ENCODE results near the gene KCNMB2. TPM values are rescaled to one million over a fixed set of nuclear protein-coding genes. Genes with fewer than 3 reads are reported as not detected.

KCNMB2 gene
- total and polyA plus RNA-seq, 2 donors: 0.06 to 6.1 TPM

DNA sequence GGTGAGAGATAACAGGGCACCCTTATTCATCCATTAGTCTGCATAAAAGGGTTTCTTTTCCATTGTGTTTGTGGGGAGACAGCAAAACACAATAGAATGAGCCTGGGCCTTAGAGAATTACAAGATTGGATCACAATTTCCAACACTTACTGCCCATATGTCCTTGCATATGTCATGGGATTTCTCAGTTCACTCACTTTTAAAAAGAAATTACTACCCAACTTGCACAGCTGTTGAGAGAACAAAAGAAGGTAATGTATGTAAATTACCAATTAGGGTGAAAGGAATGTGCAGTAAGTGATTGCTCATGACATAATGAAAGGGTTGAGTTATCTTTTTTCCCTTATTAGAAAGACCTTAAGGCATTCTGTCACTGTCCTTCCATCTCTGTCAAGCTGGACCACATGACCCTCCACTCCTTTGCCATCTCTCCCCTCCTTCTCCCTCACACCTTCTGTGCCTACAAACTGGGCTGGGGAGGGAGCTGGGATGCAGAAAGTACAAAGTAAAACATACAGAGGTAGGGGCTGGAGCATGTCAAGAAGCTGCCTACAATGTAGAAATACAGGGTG, 291.1 kb downstream of the KCNMB2 start:
- no peak overlapping the region for H3K4me3 ChIP-seq (ENCODE audit: low read depth, low read length)
- H3K4me1 ChIP-seq (ENCODE audit: insufficient read depth): no peaks in the 10 kb centered on the region
- H3K36me3 ChIP-seq (ENCODE audit: insufficient read depth): no peaks in the 10 kb centered on the region
- H3K27ac ChIP-seq (ENCODE audit: low read depth): no peak overlapping the region
- no peak for DNase-seq (ENCODE audit: extremely low spot score)

GRCh38 chr3:178833695-178834094, 297.5 kb downstream of the KCNMB2 start:
- Histone ChIP-seq H3K4me1 (ENCODE audit: insufficient read depth) (no peaks in the 10 kb centered on the region), H3K4me3 (ENCODE audit: low read depth, low read length) (no peak overlapping the region), H3K36me3 (ENCODE audit: insufficient read depth) (no peaks in the 10 kb centered on the region), H3K27ac (ENCODE audit: low read depth) (no peak overlapping the region)
- WGBS: 80% methylated on average over 1 of the region's 1 CpG
- DNase-seq (ENCODE audit: extremely low spot score): no peak

DNA sequence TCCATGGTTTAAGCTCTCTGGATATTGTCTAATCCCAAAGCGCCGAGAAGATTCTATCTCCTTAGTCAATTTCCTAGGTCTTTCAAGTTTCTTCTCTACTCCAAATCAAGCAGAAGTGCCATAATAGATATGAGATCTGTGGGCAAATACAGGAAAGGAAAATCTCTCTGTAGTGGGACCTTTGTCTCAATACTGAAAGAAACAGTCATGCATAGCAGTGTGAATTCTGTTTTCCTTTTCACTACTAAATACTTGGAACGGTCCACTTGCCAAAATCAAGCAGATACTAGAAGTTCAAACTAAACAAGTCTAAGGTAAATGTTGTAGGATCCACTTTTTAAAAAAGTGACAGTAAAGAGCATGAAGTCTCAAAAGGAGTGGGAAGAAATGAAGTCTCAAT, 298.8 kb downstream of the KCNMB2 start:
- Histone ChIP-seq H3K36me3 (ENCODE audit: insufficient read depth) (no peaks in the 10 kb centered on the region), H3K27ac (ENCODE audit: low read depth) (no peak overlapping the region), H3K4me1 (ENCODE audit: insufficient read depth) (no peaks in the 10 kb centered on the region), H3K4me3 (ENCODE audit: low read depth, low read length) (no peak overlapping the region)
- DNase-seq (ENCODE audit: extremely low spot score): no peak
- 85% methylated on average over 3 of the region's 3 CpGs for WGBS

DNA sequence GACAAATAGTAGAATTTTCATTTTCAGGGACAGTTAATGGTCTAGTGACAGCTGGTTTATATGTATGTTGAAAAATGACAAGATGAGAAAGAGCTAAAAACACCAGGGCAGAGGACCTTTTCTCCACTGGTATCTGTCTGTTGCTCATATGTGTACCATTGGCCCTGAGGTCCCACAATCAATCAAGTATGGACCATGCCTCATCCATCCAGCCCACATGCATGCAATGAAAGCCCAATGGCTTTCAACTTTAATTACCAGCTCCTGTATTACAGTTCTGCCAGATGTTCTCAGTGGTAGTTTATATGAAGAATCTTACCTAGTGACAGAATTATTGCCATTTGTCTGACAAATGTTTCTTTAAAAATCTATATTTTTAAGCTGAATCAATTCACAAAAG, 301.3 kb downstream of the KCNMB2 start:
- no peak overlapping the region for H3K4me3 ChIP-seq (ENCODE audit: low read depth, low read length)
- H3K36me3 ChIP-seq (ENCODE audit: insufficient read depth): no peaks in the 10 kb centered on the region
- H3K27ac ChIP-seq (ENCODE audit: low read depth): no peak overlapping the region
- no peaks in the 10 kb centered on the region for H3K4me1 ChIP-seq (ENCODE audit: insufficient read depth)
- no peak for DNase-seq (ENCODE audit: extremely low spot score)

GRCh38 chr3:178840586-178840985, 304.4 kb downstream of the KCNMB2 start:
- H3K4me1 ChIP-seq (ENCODE audit: insufficient read depth): no peaks in the 10 kb centered on the region
- no peak overlapping the region for H3K4me3 ChIP-seq (ENCODE audit: low read depth, low read length)
- DNase-seq (ENCODE audit: extremely low spot score): no peak
- no peak overlapping the region for H3K27ac ChIP-seq (ENCODE audit: low read depth)
- no peaks in the 10 kb centered on the region for H3K36me3 ChIP-seq (ENCODE audit: insufficient read depth)

DNA sequence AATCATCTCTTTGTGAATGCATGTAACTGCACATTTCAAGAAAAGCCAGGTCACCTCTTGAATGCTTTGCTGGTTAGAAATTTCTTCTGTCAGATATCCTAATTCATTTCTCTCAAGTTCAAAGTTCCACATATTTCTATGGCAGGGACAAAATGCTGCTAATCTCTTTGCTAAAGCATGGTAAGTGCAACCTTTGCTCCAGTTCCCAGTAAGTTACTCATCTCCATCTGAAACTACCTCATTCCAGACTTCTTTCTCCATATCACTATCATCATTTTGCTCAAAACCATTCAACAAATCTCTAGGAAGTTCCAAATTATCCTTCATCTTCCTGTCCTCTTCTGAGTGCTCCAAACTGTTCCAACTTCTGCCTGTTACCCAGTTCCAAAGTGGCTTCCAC, 304.8 kb downstream of the KCNMB2 start:
- no peak overlapping the region for H3K27ac ChIP-seq (ENCODE audit: low read depth)
- H3K4me1 ChIP-seq (ENCODE audit: insufficient read depth): no peaks in the 10 kb centered on the region
- H3K36me3 ChIP-seq (ENCODE audit: insufficient read depth): no peaks in the 10 kb centered on the region
- H3K4me3 ChIP-seq (ENCODE audit: low read depth, low read length): no peak overlapping the region
- DNase-seq (ENCODE audit: extremely low spot score): no peak

- no peak for DNase-seq (ENCODE audit: extremely low spot score)
- Histone ChIP-seq H3K27ac (ENCODE audit: low read depth) (no peak overlapping the region), H3K4me1 (ENCODE audit: insufficient read depth) (no peaks in the 10 kb centered on the region), H3K4me3 (ENCODE audit: low read depth, low read length) (no peak overlapping the region), H3K36me3 (ENCODE audit: insufficient read depth) (no peaks in the 10 kb centered on the region)
- 93% methylated on average over 2 of the region's 2 CpGs for whole genome bisulfite sequencing
Observed at GRCh38 chr3:178844916-178845315, 308.7 kb downstream of the KCNMB2 start.

DNA sequence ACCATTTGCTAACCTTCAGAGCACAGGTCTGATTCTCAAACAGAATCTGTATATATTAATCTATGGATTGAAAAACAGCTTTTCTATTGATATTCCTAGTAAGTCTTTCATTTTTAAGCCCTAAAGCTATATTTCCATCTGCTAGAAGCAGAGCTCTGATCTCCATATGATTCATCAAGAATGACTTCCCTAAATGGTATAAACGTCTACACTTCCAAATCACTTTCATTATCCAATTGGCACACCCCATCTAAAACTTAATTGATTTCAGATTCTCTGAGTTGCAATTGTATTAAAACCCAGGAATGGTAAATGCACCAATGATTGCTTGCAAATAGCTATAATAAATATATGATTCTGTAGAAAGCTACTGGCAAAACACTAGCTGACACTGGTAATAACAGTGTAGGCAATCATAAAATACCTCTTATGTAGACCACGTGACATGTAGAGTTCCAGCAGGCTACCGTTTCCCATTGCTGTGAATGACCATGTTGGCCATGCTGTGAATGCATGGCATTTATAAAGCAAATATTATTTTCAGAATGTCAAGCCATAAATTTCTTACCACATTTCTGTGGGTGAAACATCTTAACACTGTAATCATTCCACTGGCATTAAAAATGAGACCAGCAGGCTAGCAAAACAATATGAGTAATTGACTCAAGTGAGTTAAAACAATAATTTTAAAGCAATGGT, 309.3 kb downstream of the KCNMB2 start:
- Histone ChIP-seq H3K27ac (ENCODE audit: low read depth) (no peak overlapping the region), H3K4me1 (ENCODE audit: insufficient read depth) (no peaks in the 10 kb centered on the region), H3K36me3 (ENCODE audit: insufficient read depth) (no peaks in the 10 kb centered on the region), H3K4me3 (ENCODE audit: low read depth, low read length) (no peak overlapping the region)
- WGBS: 52% methylated on average over 3 of the region's 3 CpGs
- DNase-seq (ENCODE audit: extremely low spot score): no peak

DNA sequence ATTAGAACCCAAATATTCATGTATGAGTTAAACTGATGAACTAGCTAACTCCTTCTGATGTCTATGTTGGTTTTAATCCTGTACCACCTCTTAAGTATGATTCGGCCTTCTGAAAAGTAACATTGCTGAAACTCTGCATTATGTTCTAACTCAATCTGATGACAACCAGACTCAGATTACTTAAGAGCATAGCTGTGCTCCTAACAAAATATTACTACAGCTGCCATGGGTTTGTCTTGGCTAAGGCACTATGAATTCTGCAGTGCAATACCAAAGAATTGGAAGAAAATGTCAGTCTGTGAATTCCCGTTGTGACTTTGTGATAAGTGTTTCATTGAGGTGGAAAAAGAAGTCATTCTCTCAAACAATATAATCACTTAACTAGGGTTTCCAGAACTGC, 311.0 kb downstream of the KCNMB2 start:
- no peak for DNase-seq (ENCODE audit: extremely low spot score)
- H3K27ac ChIP-seq (ENCODE audit: low read depth): no peak overlapping the region
- no peak overlapping the region for H3K4me3 ChIP-seq (ENCODE audit: low read depth, low read length)
- H3K36me3 ChIP-seq (ENCODE audit: insufficient read depth): no peaks in the 10 kb centered on the region
- no peaks in the 10 kb centered on the region for H3K4me1 ChIP-seq (ENCODE audit: insufficient read depth)
- WGBS: 36% methylated on average over 2 of the region's 2 CpGs

GRCh38 chr3:178849199-178849910, 313.1 kb downstream of the KCNMB2 start:
- no peak overlapping the region for H3K4me3 ChIP-seq (ENCODE audit: low read depth, low read length)
- H3K4me1 ChIP-seq (ENCODE audit: insufficient read depth): no peaks in the 10 kb centered on the region
- WGBS: 35% methylated on average over 4 of the region's 4 CpGs
- no peak overlapping the region for H3K27ac ChIP-seq (ENCODE audit: low read depth)
- DNase-seq (ENCODE audit: extremely low spot score): no peak
- no peaks in the 10 kb centered on the region for H3K36me3 ChIP-seq (ENCODE audit: insufficient read depth)

GRCh38 chr3:178850450-178851190, 314.4 kb downstream of the KCNMB2 start:
- no peak for DNase-seq (ENCODE audit: extremely low spot score)
- WGBS: 84% methylated on average over 8 of the region's 8 CpGs
- Histone ChIP-seq H3K36me3 (ENCODE audit: insufficient read depth) (no peaks in the 10 kb centered on the region), H3K27ac (ENCODE audit: low read depth) (no peak overlapping the region), H3K4me1 (ENCODE audit: insufficient read depth) (no peaks in the 10 kb centered on the region), H3K4me3 (ENCODE audit: low read depth, low read length) (no peak overlapping the region)

GRCh38 chr3:178851564-178851963, 315.3 kb downstream of the KCNMB2 start:
- DNase-seq (ENCODE audit: extremely low spot score): no peak
- H3K4me1 ChIP-seq (ENCODE audit: insufficient read depth): no peaks in the 10 kb centered on the region
- H3K27ac ChIP-seq (ENCODE audit: low read depth): no peak overlapping the region
- WGBS: 100% methylated on average over 1 of the region's 1 CpG
- no peaks in the 10 kb centered on the region for H3K36me3 ChIP-seq (ENCODE audit: insufficient read depth)
- H3K4me3 ChIP-seq (ENCODE audit: low read depth, low read length): no peak overlapping the region

- WGBS: 79% methylated on average over 2 of the region's 2 CpGs
- no peak overlapping the region for H3K4me3 ChIP-seq (ENCODE audit: low read depth, low read length)
- H3K27ac ChIP-seq (ENCODE audit: low read depth): no peak overlapping the region
- no peaks in the 10 kb centered on the region for H3K4me1 ChIP-seq (ENCODE audit: insufficient read depth)
- DNase-seq (ENCODE audit: extremely low spot score): no peak
- no peaks in the 10 kb centered on the region for H3K36me3 ChIP-seq (ENCODE audit: insufficient read depth)
Observed at GRCh38 chr3:178856804-178857203, 320.6 kb downstream of the KCNMB2 start.

DNA sequence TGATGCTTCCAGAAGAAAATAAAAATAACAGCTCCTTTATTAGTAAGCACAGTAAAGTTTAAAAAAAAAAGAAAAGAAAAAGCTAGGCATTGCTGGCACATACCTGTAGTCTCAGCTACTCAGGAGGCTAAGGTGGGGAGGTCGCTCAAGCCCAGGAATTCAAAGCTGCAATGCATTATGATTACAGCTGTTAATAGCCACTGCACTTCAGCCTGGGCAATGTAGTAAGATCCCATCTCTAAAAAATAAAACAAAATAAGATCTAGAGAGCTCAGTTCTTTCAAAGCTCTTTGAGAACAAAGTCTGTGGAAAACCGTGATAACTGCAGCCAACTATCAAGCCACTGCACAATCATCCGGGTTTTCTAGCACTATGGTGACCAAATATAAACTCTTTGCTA, 323.1 kb downstream of the KCNMB2 start:
- no peak overlapping the region for H3K4me3 ChIP-seq (ENCODE audit: low read depth, low read length)
- 90% methylated on average over 3 of the region's 3 CpGs for WGBS

More for the DNA sequence above, 323.1 kb downstream of the KCNMB2 start:
- Histone ChIP-seq H3K4me1 (ENCODE audit: insufficient read depth) (no peaks in the 10 kb centered on the region), H3K36me3 (ENCODE audit: insufficient read depth) (no peaks in the 10 kb centered on the region), H3K27ac (ENCODE audit: low read depth) (no peak overlapping the region)
- DNase-seq (ENCODE audit: extremely low spot score): no peak
